B cell (primary cell): ENCODE data around the gene FBXO44. TPM values are rescaled to one million over a fixed set of nuclear protein-coding genes. Genes with fewer than 3 reads are reported as not detected.

Source experiments
- ATAC-seq: fragments of 200-7000 bp; cut with Tn5 transposase; one replicate; pipeline ENCODE4 v1.10.0; 2021; ENCODE audit warnings: low read depth, mild to moderate bottlenecking, moderate number of reproducible peaks, moderate library complexity
- CTCF ChIA-PET: fragments of 350-600 bp; sonication (Branson Sonifier 250); formaldehyde crosslinking; loops from one replicate; lab custom pipeline; 2021; ENCODE audit warnings: antibody characterized with exemption, inconsistent platforms; lab: Charles Lee
- POLR2A ChIA-PET: fragments of 350-600 bp; sonication (Branson Sonifier 250); formaldehyde crosslinking; loops from one replicate; lab custom pipeline; 2021; ENCODE audit warnings: antibody characterized with exemption; lab: Charles Lee
- DNase-seq: peaks from one replicate; pipeline ENCODE4 v3.0.0; 2013
- H2AFZ ChIP-seq: 2 replicates; pipeline ENCODE4 v1.6.1; 2012; ENCODE audit warnings: mild to moderate bottlenecking, low read depth, low read length; ENCODE audit not compliant: insufficient read depth, poor library complexity, severe bottlenecking
- H3K27ac ChIP-seq, 2 donors: 1 replicate in 1 of 2; 2 replicates in 1 of 2; pipeline ENCODE4 v1.5.1; 2012 to 2013; ENCODE audit warnings: low read length in 2 of 2, mild to moderate bottlenecking in 2 of 2, moderate library complexity in 1 of 2
- H3K27me3 ChIP-seq, 4 experiments: fragments of 200-600 bp in 1 of 4; sonication (generic) in 1 of 4; replicated peaks in 1 of 4; 1 replicate in 2 of 4; 2 replicates in 2 of 4; pipeline versions ENCODE4 v1.6.1 to v1.7.0; 2013 to 2016; ENCODE audit warnings: low read length in 3 of 4, mild to moderate bottlenecking in 2 of 4, mixed read lengths in 1 of 4, moderate library complexity in 1 of 4; ENCODE audit not compliant: insufficient read depth in 4 of 4, control insufficient read depth in 3 of 4; ENCODE audit errors: control extremely low read depth in 1 of 4
- H3K36me3 ChIP-seq, 2 experiments: replicated peaks in 1 of 2; 1 replicate in 1 of 2; 2 replicates in 1 of 2; pipeline versions ENCODE4 v1.6.1 to v1.7.1; 2013; ENCODE audit warnings: low read length in 1 of 2; ENCODE audit not compliant: insufficient read depth in 2 of 2, control insufficient read depth in 1 of 2; ENCODE audit errors: control extremely low read depth in 1 of 2, extremely low read depth in 1 of 2
- H3K4me1 ChIP-seq, 2 donors: fragments of 200-600 bp in 1 of 2; sonication (generic) in 1 of 2; 1 replicate in 1 of 2; 2 replicates in 1 of 2; pipeline versions ENCODE4 v1.5.1 to v1.6.1; 2013 to 2017; ENCODE audit warnings: low read length in 2 of 2; ENCODE audit not compliant: control insufficient read depth in 2 of 2, insufficient read depth in 2 of 2
- H3K4me2 ChIP-seq: replicated peaks from 2 replicates; pipeline ENCODE3; 2012; ENCODE audit warnings: mild to moderate bottlenecking, low read depth, low read length; ENCODE audit not compliant: poor library complexity, severe bottlenecking
- H3K4me3 ChIP-seq, 5 experiments: fragments of 200-600 bp in 1 of 5; sonication (generic) in 1 of 5; 1 replicate in 3 of 5; 2 replicates in 2 of 5; pipeline versions ENCODE4 v1.5.1 to v1.7.0; 2011 to 2016; ENCODE audit warnings: low read length in 4 of 5, mild to moderate bottlenecking in 4 of 5, low read depth in 2 of 5, control low read depth in 1 of 5, moderate library complexity in 1 of 5; ENCODE audit not compliant: insufficient read depth in 1 of 5; ENCODE audit errors: control extremely low read depth in 1 of 5, extremely low read depth in 1 of 5
- H3K79me2 ChIP-seq: fragments of 200-600 bp; sonication (generic); one replicate; pipeline ENCODE4 v1.6.0; 2016; ENCODE audit warnings: low read length; ENCODE audit not compliant: control insufficient read depth, insufficient read depth
- H3K9ac ChIP-seq: fragments of 200-600 bp; sonication (generic); 2 replicates; pipeline ENCODE4 v1.6.1; 2017; ENCODE audit warnings: mild to moderate bottlenecking, low read length, moderate library complexity
- H3K9me3 ChIP-seq, 3 donors: one replicate each; pipeline versions ENCODE4 v1.6.1 to v1.7.1; 2013; ENCODE audit warnings: low read length in 2 of 3; ENCODE audit not compliant: control insufficient read depth in 2 of 3, insufficient read depth in 1 of 3; ENCODE audit errors: control extremely low read depth in 1 of 3
- H4K20me1 ChIP-seq: 2 replicates; pipeline ENCODE4 v1.6.0; 2012; ENCODE audit warnings: mild to moderate bottlenecking, low read length; ENCODE audit not compliant: insufficient read depth, control insufficient read depth, poor library complexity, severe bottlenecking
- H3K27ac Mint-ChIP-seq: one replicate; pipeline ENCODE4 v1.8.0; 2021; ENCODE audit warnings: mixed read lengths
- H3K27me3 Mint-ChIP-seq: one replicate; pipeline ENCODE4 v1.8.0; 2021; ENCODE audit warnings: mixed read lengths
- H3K4me1 Mint-ChIP-seq: one replicate; pipeline ENCODE4 v1.8.0; 2021; ENCODE audit warnings: mixed read lengths
- H3K4me3 Mint-ChIP-seq: one replicate; pipeline ENCODE4 v1.8.0; 2021; ENCODE audit warnings: mixed read lengths
- H3K9me3 Mint-ChIP-seq: one replicate; pipeline ENCODE4 v1.8.0; 2022; ENCODE audit warnings: mixed read lengths; ENCODE audit not compliant: insufficient read depth
- EZH2 ChIP-seq: IDR thresholded peaks from 2 replicates; pipeline ENCODE4 v1.6.1; 2012; ENCODE audit warnings: borderline replicate concordance, low read depth, mild to moderate bottlenecking, moderate library complexity, low read length; ENCODE audit not compliant: insufficient read depth, poor library complexity, severe bottlenecking
- WGBS: methylation state at CpG from one replicate; pipeline ENCODE4 v1.1.5; 2013; ENCODE audit warnings: missing lambda C conversion rate; ENCODE audit not compliant: insufficient coverage; 5-methylcytosine and 5-hydroxymethylcytosine counted together
- intact Hi-C: fragments of 100-400 bp; cut with micrococcal nuclease; formaldehyde crosslinking; loops from one replicate; pipeline ENCODE4 v1.10.0; 2022
- polyA plus RNA-seq: library from polyadenylated mRNA; depleted of rRNA; stranded (reverse); fragments of >200 nt; gene quantifications from 2 replicates; pipeline ENCODE4 v1.2.3, GENCODE V29; 2012
- total RNA-seq, 2 donors: library from RNA; stranded (reverse); fragments of 120-200 nt in 1 of 2; gene quantifications; 1 replicate in 1 of 2; 2 replicates in 1 of 2; pipeline versions ENCODE4 v1.2.3 to v1.2.4, GENCODE V29; 2013 to 2022
- TF ChIP-seq, protein P1 (sequence below): fragments of 200-600 bp; IDR thresholded peaks from one replicate; pipeline ENCODE4 v1.8.0; 2022; ENCODE audit warnings: antibody characterized with exemption, mild to moderate bottlenecking

FBXO44 gene
- total and polyA plus RNA-seq, 2 donors (not counting 1 experiment from before 2014, with no cell fraction given) = 61.5 to 101 TPM

DNA sequence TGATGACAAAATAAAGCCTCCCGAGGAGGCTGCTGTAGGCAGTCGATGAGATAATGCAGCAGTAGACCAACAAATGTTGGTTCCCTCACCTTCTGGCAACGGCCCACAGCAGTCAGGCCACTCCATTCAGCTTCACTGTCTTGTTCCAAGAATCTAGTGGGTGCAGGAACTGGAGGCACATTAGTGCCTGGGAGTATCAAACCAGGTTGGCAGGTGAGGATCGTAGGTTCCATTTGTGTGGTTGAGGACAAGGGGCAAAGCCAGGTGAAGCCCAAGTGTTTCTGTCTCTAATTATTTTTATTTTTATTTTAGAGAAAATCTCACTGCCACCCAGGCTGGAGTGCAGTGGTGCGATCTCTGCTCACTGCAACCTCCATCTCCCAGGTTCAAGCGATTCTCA is 13.7 kb upstream of the FBXO44 start:
- ChIA-PET CTCF (interaction anchor here (1.0 to 18.9 kb wide), 10 partner anchors 10 to 949 kb away, joined by 3 to 231 read pairs (median 8); partner anchors contain the start of gene FBXO6), POLR2A (no interaction called here)
- Mint-ChIP-seq H3K4me1 (peaks cover under 1% of the 10 kb centered on the region), H3K27ac (no peak overlapping the region), H3K9me3 (no peaks in the 10 kb centered on the region), H3K4me3 (no peak overlapping the region), H3K27me3 (peaks cover 15% of the 10 kb centered on the region)
- 53% methylated on average over 3 of the region's 6 CpGs for WGBS
- H2AFZ ChIP-seq = no peak overlapping the region
- H3K4me3 ChIP-seq = no peak overlapping the region
- no peaks in the 10 kb centered on the region for H3K36me3 ChIP-seq
- H4K20me1 ChIP-seq = no peaks in the 10 kb centered on the region
- intact Hi-C loops = loop anchor here (10.0 kb wide), 1 partner anchor 166 kb away; the partner anchor contains the start of gene DISP3
- no peaks in the 10 kb centered on the region for H3K4me1 ChIP-seq
- DNase-seq = no peak
- H3K9ac ChIP-seq = no peak overlapping the region
- no peak overlapping the region for H3K4me2 ChIP-seq
- ATAC-seq = no peak
- H3K27ac ChIP-seq = no peak overlapping the region
- no peak for TF ChIP-seq EZH2
- TF ChIP-seq, protein P1, sequence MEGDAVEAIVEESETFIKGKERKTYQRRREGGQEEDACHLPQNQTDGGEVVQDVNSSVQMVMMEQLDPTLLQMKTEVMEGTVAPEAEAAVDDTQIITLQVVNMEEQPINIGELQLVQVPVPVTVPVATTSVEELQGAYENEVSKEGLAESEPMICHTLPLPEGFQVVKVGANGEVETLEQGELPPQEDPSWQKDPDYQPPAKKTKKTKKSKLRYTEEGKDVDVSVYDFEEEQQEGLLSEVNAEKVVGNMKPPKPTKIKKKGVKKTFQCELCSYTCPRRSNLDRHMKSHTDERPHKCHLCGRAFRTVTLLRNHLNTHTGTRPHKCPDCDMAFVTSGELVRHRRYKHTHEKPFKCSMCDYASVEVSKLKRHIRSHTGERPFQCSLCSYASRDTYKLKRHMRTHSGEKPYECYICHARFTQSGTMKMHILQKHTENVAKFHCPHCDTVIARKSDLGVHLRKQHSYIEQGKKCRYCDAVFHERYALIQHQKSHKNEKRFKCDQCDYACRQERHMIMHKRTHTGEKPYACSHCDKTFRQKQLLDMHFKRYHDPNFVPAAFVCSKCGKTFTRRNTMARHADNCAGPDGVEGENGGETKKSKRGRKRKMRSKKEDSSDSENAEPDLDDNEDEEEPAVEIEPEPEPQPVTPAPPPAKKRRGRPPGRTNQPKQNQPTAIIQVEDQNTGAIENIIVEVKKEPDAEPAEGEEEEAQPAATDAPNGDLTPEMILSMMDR = no peak
- peaks cover 0 to 3% (median 0%) of the 10 kb centered on the region in 3 donors for H3K9me3 ChIP-seq
- H3K27me3 ChIP-seq = peaks cover 0 to 9% (median 1%) of the 10 kb centered on the region in 4 experiments
- H3K79me2 ChIP-seq = no peaks in the 10 kb centered on the region

DNA sequence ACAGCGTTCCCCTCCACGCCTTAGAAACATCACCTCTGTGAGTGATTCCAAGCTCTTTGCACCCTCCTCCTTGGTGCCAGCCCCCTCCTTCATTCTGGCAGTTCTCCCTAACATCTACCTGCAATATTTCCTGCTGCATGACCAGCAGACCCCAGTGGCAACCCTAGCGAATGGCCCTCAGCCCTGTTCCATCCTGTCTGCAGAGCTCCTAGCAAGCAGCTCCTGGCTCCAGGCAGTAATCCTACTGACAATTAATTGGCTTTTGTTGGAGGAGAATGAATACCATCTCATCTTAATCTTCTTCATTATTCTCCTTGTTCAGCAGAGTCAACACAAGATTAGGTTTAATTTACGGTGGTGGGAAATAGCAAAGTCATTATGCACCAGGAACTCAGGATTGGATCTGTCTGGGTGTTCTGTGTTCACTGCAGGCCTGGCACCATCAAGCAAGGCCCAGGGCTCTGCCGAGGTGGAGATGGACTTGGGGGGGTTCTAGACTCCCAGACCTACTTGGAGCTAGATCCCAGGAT is 12.8 kb upstream of the FBXO44 start:
- Histone ChIP-seq H3K4me3 (no peak overlapping the region), H4K20me1 (no peaks in the 10 kb centered on the region), H2AFZ (no peak overlapping the region), H3K27ac (no peak overlapping the region), H3K9ac (no peak overlapping the region), H3K9me3 (peaks cover 0 to 3% (median 0%) of the 10 kb centered on the region in 3 donors), H3K36me3 (no peaks in the 10 kb centered on the region), H3K79me2 (no peaks in the 10 kb centered on the region), H3K27me3 (peaks cover 0 to 3% (median 1%) of the 10 kb centered on the region in 4 experiments), H3K4me2 (no peak overlapping the region), H3K4me1 (no peaks in the 10 kb centered on the region)
- TF ChIP-seq, protein P1 = no peak
- TF ChIP-seq EZH2 = no peak
- ChIA-PET POLR2A (no interaction called here), CTCF (interaction anchor here (0.7 to 18.9 kb wide), 20 partner anchors 9 to 950 kb away, joined by 3 to 231 read pairs (median 6); partner anchors contain the start of genes FBXO6 and MAD2L2)
- intact Hi-C loops = loop anchor here (1.0 to 10.0 kb wide), 3 partner anchors 167 to 605 kb away; partner anchors contain the start of gene DISP3
- WGBS = 56% methylated on average over 3 of the region's 5 CpGs
- Mint-ChIP-seq H3K9me3 (no peaks in the 10 kb centered on the region), H3K27ac (no peak overlapping the region), H3K27me3 (peaks cover 8% of the 10 kb centered on the region), H3K4me1 (no peaks in the 10 kb centered on the region), H3K4me3 (no peak overlapping the region)
- no peak for DNase-seq
- no peak for ATAC-seq
